H1 (cell line): ENCODE measurements around the gene TRAF1. TPM values are rescaled to one million over a fixed set of nuclear protein-coding genes. Genes with fewer than 3 reads are reported as not detected.
"Not testable (repeated sequence)": the region's sequence is repeated elsewhere in the genome, so short reads cannot be mapped to it uniquely, and the experiment has no call there.

Source experiments
- CTCF ChIA-PET: fragments of 300-600 bp; sonication (Branson Sonifier 250); formaldehyde crosslinking; loops from one replicate; lab custom pipeline; 2021; ENCODE audit not compliant: partially characterized antibody; lab: Charles Lee
- POLR2A ChIA-PET: fragments of 300-600 bp; sonication (Branson Sonifier 250); formaldehyde crosslinking; loops from one replicate; lab custom pipeline; 2021; ENCODE audit warnings: inconsistent platforms; ENCODE audit not compliant: partially characterized antibody; lab: Charles Lee
- DNase-seq, 2 experiments: peaks; one replicate each; pipeline versions ENCODE4 v3.0.0 to v3.0.0-alpha.2; 2010 to 2022; ENCODE audit warnings: low spot score in 2 of 2, low read depth in 1 of 2, mixed read lengths in 1 of 2
- FAIRE-seq: peaks from 2 replicates; lab custom pipeline; 2011; peaks lifted over from hg19 to GRCh38; lab: Jason Lieb, UNC
- H2AFZ ChIP-seq: 2 replicates; pipeline ENCODE4 v1.8.1; 2012; ENCODE audit warnings: low read length, inconsistent platforms
- H2AK5ac ChIP-seq: 2 replicates; pipeline ENCODE4 v1.6.1; 2013; ENCODE audit warnings: low read depth, low read length
- H2BK120ac ChIP-seq: replicated peaks from 2 replicates; pipeline ENCODE3; 2013; ENCODE audit warnings: low read depth, low read length, inconsistent platforms
- H2BK12ac ChIP-seq: 2 replicates; pipeline ENCODE4 v1.6.1; 2013; ENCODE audit warnings: low read depth, low read length
- H2BK15ac ChIP-seq: 2 replicates; pipeline ENCODE4 v1.6.1; 2013; ENCODE audit warnings: low read length
- H2BK20ac ChIP-seq: 2 replicates; pipeline ENCODE4 v1.6.1; 2013; ENCODE audit warnings: low read length
- H2BK5ac ChIP-seq: 2 replicates; pipeline ENCODE4 v1.6.1; 2013; ENCODE audit warnings: low read depth, low read length
- H3K14ac ChIP-seq: 2 replicates; pipeline ENCODE4 v1.6.1; 2013; ENCODE audit warnings: inconsistent platforms; ENCODE audit not compliant: insufficient read length
- H3K18ac ChIP-seq: 2 replicates; pipeline ENCODE4 v1.6.1; 2013; ENCODE audit warnings: low read length; ENCODE audit errors: extremely low read depth
- H3K23ac ChIP-seq: 2 replicates; pipeline ENCODE4 v1.6.1; 2013; ENCODE audit warnings: inconsistent platforms; ENCODE audit not compliant: insufficient read length
- H3K23me2 ChIP-seq: 2 replicates; pipeline ENCODE4 v1.6.1; 2013; ENCODE audit warnings: low read depth, low read length
- H3K27ac ChIP-seq: 2 replicates; pipeline ENCODE4 v1.6.1; 2011; ENCODE audit warnings: low read depth, low read length, inconsistent platforms
- H3K27me3 ChIP-seq, 4 experiments: replicated peaks in 1 of 4; 1 replicate in 1 of 4; 2 replicates in 3 of 4; pipeline versions ENCODE4 v1.6.1 to v1.8.1; 2011 to 2013; ENCODE audit warnings: low read length in 3 of 4, mild to moderate bottlenecking in 3 of 4, inconsistent platforms in 2 of 4, mixed read lengths in 2 of 4, moderate library complexity in 1 of 4; ENCODE audit not compliant: control insufficient read depth in 3 of 4, insufficient read depth in 3 of 4; ENCODE audit errors: extremely low read depth in 1 of 4
- H3K36me3 ChIP-seq, 4 experiments: 2 replicates each; pipeline versions ENCODE4 v1.6.1 to v1.8.1; 2011 to 2013; ENCODE audit warnings: mild to moderate bottlenecking in 4 of 4, low read length in 3 of 4, moderate library complexity in 2 of 4, control low read depth in 1 of 4, inconsistent platforms in 1 of 4; ENCODE audit not compliant: insufficient read depth in 4 of 4, control insufficient read depth in 2 of 4
- H3K4ac ChIP-seq: replicated peaks from 2 replicates; pipeline ENCODE3; 2013; ENCODE audit warnings: low read length, low read depth, mixed read lengths, inconsistent platforms; ENCODE audit not compliant: insufficient read length
- H3K4me1 ChIP-seq, 4 experiments: replicated peaks in 1 of 4; 1 replicate in 1 of 4; 2 replicates in 3 of 4; pipeline versions ENCODE4 v1.6.1 to v1.8.1; 2011 to 2013; ENCODE audit warnings: low read length in 3 of 4, inconsistent platforms in 2 of 4, mixed read lengths in 1 of 4; ENCODE audit not compliant: insufficient read depth in 4 of 4, control insufficient read depth in 3 of 4
- H3K4me2 ChIP-seq, 2 experiments: 2 replicates each; pipeline versions ENCODE4 v1.6.1 to v1.8.1; 2011 to 2013; ENCODE audit warnings: low read depth in 2 of 2, low read length in 2 of 2, control low read depth in 1 of 2, inconsistent platforms in 1 of 2, mild to moderate bottlenecking in 1 of 2; ENCODE audit not compliant: insufficient read depth in 1 of 2
- H3K4me3 ChIP-seq, 4 experiments: fragments of 200-600, 300-600 bp in 1 of 4; sonication (generic), shearing (Covaris generic), sonication (Bioruptor Twin) in 1 of 4; 2 replicates each; pipeline versions ENCODE4 v1.5.1 to v1.8.1; 2011 to 2016; ENCODE audit warnings: low read length in 4 of 4, low read depth in 3 of 4, control low read depth in 2 of 4, inconsistent platforms in 2 of 4, mild to moderate bottlenecking in 2 of 4, mixed read lengths in 1 of 4, moderate library complexity in 1 of 4; ENCODE audit not compliant: insufficient read depth in 2 of 4; ENCODE audit errors: extremely low read depth in 1 of 4
- H3K56ac ChIP-seq: replicated peaks from 2 replicates; pipeline ENCODE3; 2013; ENCODE audit warnings: low read depth, mild to moderate bottlenecking, mixed read lengths, low read length, inconsistent platforms; ENCODE audit not compliant: insufficient read length
- H3K79me1 ChIP-seq: 2 replicates; pipeline ENCODE4 v1.6.1; 2013; ENCODE audit warnings: low read depth, low read length, control low read depth
- H3K79me2 ChIP-seq, 2 experiments: 2 replicates each; pipeline versions ENCODE4 v1.6.1 to v1.8.1; 2012 to 2013; ENCODE audit warnings: low read length in 2 of 2, mild to moderate bottlenecking in 2 of 2, inconsistent platforms in 1 of 2; ENCODE audit not compliant: insufficient read depth in 2 of 2, control insufficient read depth in 1 of 2
- H3K9ac ChIP-seq, 4 experiments: replicated peaks in 1 of 4; 1 replicate in 1 of 4; 2 replicates in 3 of 4; pipeline versions ENCODE4 v1.6.1 to v1.8.1; 2011 to 2013; ENCODE audit warnings: low read depth in 3 of 4, low read length in 3 of 4, control low read depth in 2 of 4, mild to moderate bottlenecking in 2 of 4, moderate library complexity in 2 of 4, inconsistent platforms in 1 of 4; ENCODE audit errors: extremely low read depth in 1 of 4
- H3K9me3 ChIP-seq, 2 experiments: 2 replicates each; pipeline versions ENCODE4 v1.6.1 to v1.8.1; 2012 to 2013; ENCODE audit warnings: mild to moderate bottlenecking in 2 of 2, moderate library complexity in 2 of 2, control low read depth in 1 of 2, inconsistent platforms in 1 of 2, low read depth in 1 of 2, low read length in 1 of 2, mixed read lengths in 1 of 2; ENCODE audit not compliant: insufficient read depth in 2 of 2
- H4K20me1 ChIP-seq, 2 experiments: replicated peaks in 1 of 2; 2 replicates each; pipeline versions ENCODE3 to v1.8.1; 2011 to 2013; ENCODE audit warnings: inconsistent platforms in 2 of 2, low read length in 2 of 2, mild to moderate bottlenecking in 1 of 2; ENCODE audit not compliant: insufficient read depth in 2 of 2, control insufficient read depth in 1 of 2
- H4K5ac ChIP-seq: 2 replicates; pipeline ENCODE4 v1.6.1; 2013; ENCODE audit warnings: low read length, low read depth, mixed read lengths, inconsistent platforms; ENCODE audit not compliant: insufficient read length
- H4K8ac ChIP-seq: 2 replicates; pipeline ENCODE4 v1.8.0; 2013; ENCODE audit warnings: mild to moderate bottlenecking, moderate library complexity, low read length, inconsistent platforms; ENCODE audit not compliant: insufficient read depth; ENCODE audit errors: extremely low read depth
- H4K91ac ChIP-seq: replicated peaks from 2 replicates; pipeline ENCODE3; 2013; ENCODE audit warnings: low read length, mixed read lengths, inconsistent platforms; ENCODE audit not compliant: insufficient read length
- WGBS, 2 experiments: shearing (Covaris generic) in 1 of 2; methylation state at CpG; one replicate each; pipeline versions ENCODE4 v1.1.6 to v1.1.7; 2013 to 2015; ENCODE audit warnings: low lambda C conversion rate in 2 of 2, mixed read lengths in 2 of 2, inconsistent platforms in 1 of 2, low coverage in 1 of 2, missing lambda C conversion rate in 1 of 2; ENCODE audit not compliant: insufficient replicate concordance in 2 of 2, insufficient coverage in 1 of 2, insufficient read length in 1 of 2; ENCODE audit errors: extremely low coverage in 1 of 2, missing lambda C conversion rate in 1 of 2; 5-methylcytosine and 5-hydroxymethylcytosine counted together
- polyA plus RNA-seq, 7 experiments: library from polyadenylated mRNA; depleted of rRNA in 3 of 7; stranded (reverse) in 5 of 7; unstranded in 2 of 7; fragments of >200 nt in 5 of 7; fragments of 200-250 nt in 2 of 7; gene quantifications; 1 replicate in 5 of 7; 2 replicates in 1 of 7; 4 replicates in 1 of 7; pipeline versions ENCODE4 v1.2.1 to v1.2.3, GENCODE V29; 2011 to 2013; ENCODE audit warnings: missing spikeins in 2 of 7, mixed read lengths in 2 of 7
- total RNA-seq: library from RNA; stranded (reverse); fragmentation: NEBNext Ultra II Directional; extraction: Animal tissue kit (Norgen Biotek cat#: 25700); gene quantifications from 2 replicates; pipeline ENCODE4 v1.2.1, GENCODE V29; 2021

TRAF1 gene
- total and polyA plus RNA-seq, 2 of the 8 experiments (the other 6 are each of a cell fraction or from before 2014, with no cell fraction given) = 1.6 to 3.2 TPM

GRCh38 chr9:120971471-120971870 is 44.9 kb upstream of the TRAF1 start:
- CTCF ChIA-PET = interaction anchor here (1.0 to 2.2 kb wide), 4 partner anchors 8 to 84 kb away, joined by 3 to 20 read pairs (median 4); no protein-coding TSS in a partner anchor
- not testable (repeated sequence) for H3K18ac ChIP-seq

More at GRCh38 chr9:120971471-120971870, 44.9 kb upstream of the TRAF1 start:
- FAIRE-seq, H2BK15ac ChIP-seq, H2AFZ ChIP-seq, H2AK5ac ChIP-seq, H3K23me2 ChIP-seq, H4K20me1 ChIP-seq, H2BK120ac ChIP-seq, H3K79me2 ChIP-seq, H4K91ac ChIP-seq, H3K4me2 ChIP-seq, H3K9ac ChIP-seq, DNase-seq, H3K36me3 ChIP-seq, H3K23ac ChIP-seq, H3K27me3 ChIP-seq, H3K79me1 ChIP-seq, H2BK5ac ChIP-seq, H2BK20ac ChIP-seq, H3K4me1 ChIP-seq, H3K9me3 ChIP-seq, H4K8ac ChIP-seq, H3K4ac ChIP-seq, H4K5ac ChIP-seq, H3K4me3 ChIP-seq, H2BK12ac ChIP-seq, POLR2A ChIA-PET, H3K14ac ChIP-seq, H3K27ac ChIP-seq, H3K56ac ChIP-seq: not testable (repeated sequence)
- WGBS, 2 experiments = 95% methylated on average over 9 of the region's 9 CpGs; no CpG with 5 or more reads in 1 of the 2 experiments
